HG03342 (cell line): ENCODE measurements around the gene FSIP1.

Source experiments
- ATAC-seq: cut with Tn5 transposase; IDR thresholded peaks from one replicate; pipeline ENCODE4 v1.9.1; 2021; ENCODE audit warnings: mild to moderate bottlenecking, moderate library complexity; ENCODE audit not compliant: unreplicated experiment

Gene FSIP1

GRCh38 chr15:39558421-39558820, 224.2 kb downstream of the FSIP1 start:
- no peak for ATAC-seq

- ATAC-seq, result no peak
Measured at GRCh38 chr15:39556461-39556860, 226.2 kb downstream of the FSIP1 start.

- ATAC-seq, result no peak
Measured at GRCh38 chr15:39555885-39556284, 226.8 kb downstream of the FSIP1 start.

DNA sequence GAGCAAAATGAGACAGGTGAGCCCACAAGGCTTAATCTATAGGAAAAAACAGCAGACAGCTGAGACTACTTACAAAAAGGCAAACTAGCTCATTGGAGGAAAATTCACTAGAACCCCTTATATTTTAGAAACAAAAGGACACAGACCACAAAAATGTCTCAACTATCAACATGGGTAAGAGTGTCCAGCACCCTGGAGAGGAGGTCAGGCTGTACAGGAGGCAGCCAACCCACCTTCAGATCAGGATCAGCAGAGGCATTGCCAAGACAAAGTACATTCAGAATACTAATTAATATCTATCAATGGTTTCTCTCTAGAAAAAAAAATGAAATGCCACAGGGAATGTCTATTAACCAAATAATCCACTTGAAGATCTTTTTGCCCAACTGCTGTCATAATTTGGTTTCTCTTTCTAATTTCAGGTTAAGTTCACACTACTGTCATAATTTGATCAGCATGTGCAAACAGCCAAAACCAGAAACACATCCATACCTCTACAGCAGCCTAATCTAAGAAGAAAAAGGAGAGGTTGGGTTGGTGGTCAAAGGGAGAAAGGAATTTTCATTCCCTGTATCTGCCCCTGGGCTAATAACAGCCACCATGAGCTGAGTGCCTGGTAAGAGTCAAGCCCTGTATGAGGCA, 227.8 kb downstream of the FSIP1 start:
- no peak for ATAC-seq

GRCh38 chr15:39553947-39554693, 228.5 kb downstream of the FSIP1 start:
- no peak for ATAC-seq

GRCh38 chr15:39552556-39552955, 230.1 kb downstream of the FSIP1 start:
- ATAC-seq, result no peak

GRCh38 chr15:39551476-39551875, 231.2 kb downstream of the FSIP1 start:
- ATAC-seq, result no peak
